GM23338 (cell line): ENCODE measurements around the gene COBL. TPM values are rescaled to one million over a fixed set of nuclear protein-coding genes. Genes with fewer than 3 reads are reported as not detected.

Experiments
- ATAC-seq: fragments of 200-7000 bp; cut with Tn5 transposase; 3 replicates; pipeline ENCODE4 v1.9.1; 2020
- DNase-seq: peaks from one replicate; pipeline ENCODE4 v3.0.0-alpha.2; 2015; ENCODE audit warnings: low spot score
- H2AFZ ChIP-seq: fragments of 200-600 bp; sonication (generic); 2 replicates; pipeline ENCODE4 v1.8.0; 2016; ENCODE audit warnings: antibody characterized with exemption, mild to moderate bottlenecking, moderate library complexity
- H3F3A ChIP-seq: fragments of 200-600 bp; sonication (generic); replicated peaks from 2 replicates; pipeline ENCODE4 v1.8.0; 2017; ENCODE audit warnings: antibody characterized with exemption, mixed run types, low read depth
- H3K27ac ChIP-seq: fragments of 200-600 bp; sonication (generic); 2 replicates; pipeline ENCODE4 v1.6.1; 2016; ENCODE audit warnings: low read depth
- H3K27me3 ChIP-seq: fragments of 200-600 bp; sonication (generic); 2 replicates; pipeline ENCODE4 v1.8.0; 2016; ENCODE audit warnings: mild to moderate bottlenecking, mixed run types, moderate library complexity; ENCODE audit not compliant: insufficient read depth
- H3K36me3 ChIP-seq: fragments of 200-600 bp; sonication (generic); 2 replicates; pipeline ENCODE4 v1.8.0; 2016; ENCODE audit warnings: mild to moderate bottlenecking; ENCODE audit not compliant: insufficient read depth
- H3K4me1 ChIP-seq: fragments of 200-600 bp; sonication (generic); 2 replicates; pipeline ENCODE4 v1.8.0; 2016; ENCODE audit warnings: mild to moderate bottlenecking, moderate library complexity; ENCODE audit not compliant: insufficient read depth
- H3K4me2 ChIP-seq: fragments of 200-600 bp; sonication (generic); 2 replicates; pipeline ENCODE4 v1.7.1; 2017; ENCODE audit warnings: mixed run types
- H3K4me3 ChIP-seq: fragments of 200-600 bp; sonication (generic); 2 replicates; pipeline ENCODE4 v1.6.1; 2016; ENCODE audit warnings: mixed run types
- H3K79me2 ChIP-seq: fragments of 200-600 bp; sonication (generic); replicated peaks from 2 replicates; pipeline ENCODE4 v1.8.0; 2017; ENCODE audit warnings: mild to moderate bottlenecking; ENCODE audit not compliant: insufficient read depth
- H3K9me2 ChIP-seq: fragments of 200-600 bp; sonication (generic); 2 replicates; pipeline ENCODE4 v1.8.0; 2017; ENCODE audit not compliant: insufficient read depth
- H4K20me1 ChIP-seq: fragments of 200-600 bp; sonication (generic); replicated peaks from 2 replicates; pipeline ENCODE4 v1.8.0; 2017; ENCODE audit warnings: mild to moderate bottlenecking; ENCODE audit not compliant: insufficient read depth
- H3K27ac Mint-ChIP-seq: 2 replicates; pipeline ENCODE4 v1.8.0; 2020; ENCODE audit warnings: inconsistent platforms, mild to moderate bottlenecking, moderate library complexity, mixed read lengths
- H3K27me3 Mint-ChIP-seq: 3 replicates; pipeline ENCODE4 v1.8.0; 2022; ENCODE audit warnings: low read depth, mild to moderate bottlenecking, moderate library complexity, mixed read lengths, inconsistent platforms; ENCODE audit not compliant: insufficient read depth, poor library complexity
- H3K36me3 Mint-ChIP-seq: 3 replicates; pipeline ENCODE4 v1.8.0; 2021; ENCODE audit warnings: low read depth, mild to moderate bottlenecking, inconsistent platforms, moderate library complexity, mixed read lengths
- H3K4me1 Mint-ChIP-seq: 3 replicates; pipeline ENCODE4 v1.8.0; 2020; ENCODE audit warnings: mild to moderate bottlenecking, inconsistent platforms, mixed read lengths
- H3K4me3 Mint-ChIP-seq: 3 replicates; pipeline ENCODE4 v1.8.0; 2021; ENCODE audit warnings: moderate library complexity, mild to moderate bottlenecking, inconsistent platforms, mixed read lengths
- H3K9me3 Mint-ChIP-seq: 3 replicates; pipeline ENCODE4 v1.8.0; 2020; ENCODE audit warnings: moderate library complexity, mild to moderate bottlenecking, inconsistent platforms, mixed read lengths
- CREB1 ChIP-seq: fragments of 250-450 bp; sonication (Bioruptor Pico); IDR thresholded peaks from 2 replicates; pipeline ENCODE4 v1.5.0; 2020; ENCODE audit warnings: low read depth, mild to moderate bottlenecking, moderate library complexity
- EZH2 ChIP-seq: fragments of 200-600 bp; sonication (generic); IDR thresholded peaks from one replicate; pipeline ENCODE4 v1.8.0; 2017; ENCODE audit warnings: antibody characterized with exemption, mild to moderate bottlenecking, low read depth; ENCODE audit not compliant: unreplicated experiment
- EZH2phosphoT487 ChIP-seq: fragments of 200-600 bp; sonication (generic); IDR thresholded peaks from one replicate; pipeline ENCODE4 v1.8.1; 2018; ENCODE audit warnings: antibody characterized with exemption; ENCODE audit not compliant: unreplicated experiment
- NANOG ChIP-seq: IDR thresholded peaks from 2 replicates; pipeline ENCODE4 v1.6.1; 2016; ENCODE audit warnings: antibody characterized with exemption, borderline replicate concordance
- POLR2AphosphoS5 ChIP-seq: IDR thresholded peaks from 2 replicates; pipeline ENCODE4 v1.6.1; 2016; ENCODE audit warnings: antibody characterized with exemption, low read depth
- STAT1 ChIP-seq: IDR thresholded peaks from one replicate; pipeline ENCODE4 v1.6.1; 2016; ENCODE audit warnings: antibody characterized with exemption; ENCODE audit not compliant: unreplicated experiment
- ZNF331 ChIP-seq: fragments of 250-450 bp; sonication (Bioruptor Pico); IDR thresholded peaks from 2 replicates; pipeline ENCODE4 v1.5.0; 2020; ENCODE audit warnings: low read depth, mild to moderate bottlenecking, moderate library complexity
- polyA plus RNA-seq: library from polyadenylated mRNA; unstranded; fragments of >200 nt; fragmentation: Nextera tagmentation; extraction: Ambion mirVana; gene quantifications from 2 replicates; pipeline ENCODE4 v1.2.1, GENCODE V29; 2016
- total RNA-seq: library from RNA; depleted of rRNA; stranded (reverse); fragments of >200 nt; shearing (Covaris generic); gene quantifications from 2 replicates; pipeline ENCODE4 v1.2.3, GENCODE V29; 2014
- TF ChIP-seq, protein P1 (sequence below): IDR thresholded peaks from 2 replicates; pipeline ENCODE4 v1.6.1; 2016; ENCODE audit warnings: antibody characterized with exemption
- TF ChIP-seq, protein P2 (sequence below): IDR thresholded peaks from one replicate; pipeline ENCODE4 v1.6.1; 2018; ENCODE audit warnings: antibody characterized with exemption; ENCODE audit not compliant: unreplicated experiment
- TF ChIP-seq, protein P3 (sequence below), 2 experiments: fragments of 200-600 bp in 1 of 2; sonication (generic) in 1 of 2; conservative IDR thresholded peaks; 2 replicates each; pipeline versions ENCODE4 v1.5.1 to v1.6.1; 2016 to 2017; ENCODE audit warnings: antibody characterized with exemption in 2 of 2, low read depth in 2 of 2, mild to moderate bottlenecking in 2 of 2, moderate library complexity in 1 of 2

COBL gene
- total and polyA plus RNA-seq, 2 experiments from 2014 or later, result 18.3 to 51.9 TPM

DNA sequence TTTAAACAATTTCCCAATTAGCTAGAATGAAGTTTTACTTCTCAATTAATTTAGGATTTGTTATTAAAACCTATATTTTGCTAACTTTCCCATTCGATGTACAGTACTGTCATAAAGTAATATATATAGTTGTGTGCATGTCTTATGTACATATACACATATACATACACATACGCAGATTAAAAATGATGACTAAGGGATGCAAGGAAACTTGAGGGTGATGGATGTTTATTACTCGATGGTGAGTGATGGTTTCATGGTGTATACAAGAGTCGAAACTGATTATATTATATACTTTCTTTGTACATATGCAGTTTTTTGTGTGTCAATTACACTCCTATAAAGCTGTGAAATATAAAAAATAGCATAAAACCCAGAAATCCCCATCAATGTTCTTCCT is 248.2 kb downstream of the COBL start:
- H3K4me3 Mint-ChIP-seq, result no peak overlapping the region
- no peak overlapping the region for H3K27ac Mint-ChIP-seq
- H2AFZ ChIP-seq, result no peak overlapping the region
- no peak overlapping the region for H3K27ac ChIP-seq
- H4K20me1 ChIP-seq, result no peaks in the 10 kb centered on the region
- no peaks in the 10 kb centered on the region for H3F3A ChIP-seq
- H3K27me3 Mint-ChIP-seq, result no peaks in the 10 kb centered on the region
- no peak for DNase-seq
- no peaks in the 10 kb centered on the region for H3K27me3 ChIP-seq
- ATAC-seq, result no peak
- peaks cover 21% of the 10 kb centered on the region for H3K4me1 Mint-ChIP-seq
- H3K4me1 ChIP-seq, result peaks cover 6% of the 10 kb centered on the region; the same call in 1 of the 2 replicates
- no peaks in the 10 kb centered on the region for H3K9me2 ChIP-seq
- no peaks in the 10 kb centered on the region for H3K36me3 ChIP-seq
- no peaks in the 10 kb centered on the region; the same call in 2 of the 3 replicates for H3K9me3 Mint-ChIP-seq
- H3K4me2 ChIP-seq, result no peak overlapping the region
- H3K4me3 ChIP-seq, result no peak overlapping the region
- H3K79me2 ChIP-seq, result no peaks in the 10 kb centered on the region
- peaks cover 11% of the 10 kb centered on the region for H3K36me3 Mint-ChIP-seq
- no peak for TF ChIP-seq ZNF331
- TF ChIP-seq, protein P1, sequence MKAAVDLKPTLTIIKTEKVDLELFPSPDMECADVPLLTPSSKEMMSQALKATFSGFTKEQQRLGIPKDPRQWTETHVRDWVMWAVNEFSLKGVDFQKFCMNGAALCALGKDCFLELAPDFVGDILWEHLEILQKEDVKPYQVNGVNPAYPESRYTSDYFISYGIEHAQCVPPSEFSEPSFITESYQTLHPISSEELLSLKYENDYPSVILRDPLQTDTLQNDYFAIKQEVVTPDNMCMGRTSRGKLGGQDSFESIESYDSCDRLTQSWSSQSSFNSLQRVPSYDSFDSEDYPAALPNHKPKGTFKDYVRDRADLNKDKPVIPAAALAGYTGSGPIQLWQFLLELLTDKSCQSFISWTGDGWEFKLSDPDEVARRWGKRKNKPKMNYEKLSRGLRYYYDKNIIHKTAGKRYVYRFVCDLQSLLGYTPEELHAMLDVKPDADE, result no peak
- TF ChIP-seq STAT1, result no peak
- no peak for TF ChIP-seq EZH2
- TF ChIP-seq EZH2phosphoT487, result no peak
- TF ChIP-seq CREB1 (CRISPR knock-in tag), result no peak
- no peak for TF ChIP-seq NANOG
- TF ChIP-seq, protein P2, sequence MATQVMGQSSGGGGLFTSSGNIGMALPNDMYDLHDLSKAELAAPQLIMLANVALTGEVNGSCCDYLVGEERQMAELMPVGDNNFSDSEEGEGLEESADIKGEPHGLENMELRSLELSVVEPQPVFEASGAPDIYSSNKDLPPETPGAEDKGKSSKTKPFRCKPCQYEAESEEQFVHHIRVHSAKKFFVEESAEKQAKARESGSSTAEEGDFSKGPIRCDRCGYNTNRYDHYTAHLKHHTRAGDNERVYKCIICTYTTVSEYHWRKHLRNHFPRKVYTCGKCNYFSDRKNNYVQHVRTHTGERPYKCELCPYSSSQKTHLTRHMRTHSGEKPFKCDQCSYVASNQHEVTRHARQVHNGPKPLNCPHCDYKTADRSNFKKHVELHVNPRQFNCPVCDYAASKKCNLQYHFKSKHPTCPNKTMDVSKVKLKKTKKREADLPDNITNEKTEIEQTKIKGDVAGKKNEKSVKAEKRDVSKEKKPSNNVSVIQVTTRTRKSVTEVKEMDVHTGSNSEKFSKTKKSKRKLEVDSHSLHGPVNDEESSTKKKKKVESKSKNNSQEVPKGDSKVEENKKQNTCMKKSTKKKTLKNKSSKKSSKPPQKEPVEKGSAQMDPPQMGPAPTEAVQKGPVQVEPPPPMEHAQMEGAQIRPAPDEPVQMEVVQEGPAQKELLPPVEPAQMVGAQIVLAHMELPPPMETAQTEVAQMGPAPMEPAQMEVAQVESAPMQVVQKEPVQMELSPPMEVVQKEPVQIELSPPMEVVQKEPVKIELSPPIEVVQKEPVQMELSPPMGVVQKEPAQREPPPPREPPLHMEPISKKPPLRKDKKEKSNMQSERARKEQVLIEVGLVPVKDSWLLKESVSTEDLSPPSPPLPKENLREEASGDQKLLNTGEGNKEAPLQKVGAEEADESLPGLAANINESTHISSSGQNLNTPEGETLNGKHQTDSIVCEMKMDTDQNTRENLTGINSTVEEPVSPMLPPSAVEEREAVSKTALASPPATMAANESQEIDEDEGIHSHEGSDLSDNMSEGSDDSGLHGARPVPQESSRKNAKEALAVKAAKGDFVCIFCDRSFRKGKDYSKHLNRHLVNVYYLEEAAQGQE, result no peak
- TF ChIP-seq POLR2AphosphoS5, result no peak
- TF ChIP-seq, protein P3, sequence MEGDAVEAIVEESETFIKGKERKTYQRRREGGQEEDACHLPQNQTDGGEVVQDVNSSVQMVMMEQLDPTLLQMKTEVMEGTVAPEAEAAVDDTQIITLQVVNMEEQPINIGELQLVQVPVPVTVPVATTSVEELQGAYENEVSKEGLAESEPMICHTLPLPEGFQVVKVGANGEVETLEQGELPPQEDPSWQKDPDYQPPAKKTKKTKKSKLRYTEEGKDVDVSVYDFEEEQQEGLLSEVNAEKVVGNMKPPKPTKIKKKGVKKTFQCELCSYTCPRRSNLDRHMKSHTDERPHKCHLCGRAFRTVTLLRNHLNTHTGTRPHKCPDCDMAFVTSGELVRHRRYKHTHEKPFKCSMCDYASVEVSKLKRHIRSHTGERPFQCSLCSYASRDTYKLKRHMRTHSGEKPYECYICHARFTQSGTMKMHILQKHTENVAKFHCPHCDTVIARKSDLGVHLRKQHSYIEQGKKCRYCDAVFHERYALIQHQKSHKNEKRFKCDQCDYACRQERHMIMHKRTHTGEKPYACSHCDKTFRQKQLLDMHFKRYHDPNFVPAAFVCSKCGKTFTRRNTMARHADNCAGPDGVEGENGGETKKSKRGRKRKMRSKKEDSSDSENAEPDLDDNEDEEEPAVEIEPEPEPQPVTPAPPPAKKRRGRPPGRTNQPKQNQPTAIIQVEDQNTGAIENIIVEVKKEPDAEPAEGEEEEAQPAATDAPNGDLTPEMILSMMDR (conservative IDR thresholded peaks at IDR 0.05; ENCODE audit: low read depth in 2 of 2), result no peak
